Measurements from ENCODE around the gene CAB39.

DNA sequence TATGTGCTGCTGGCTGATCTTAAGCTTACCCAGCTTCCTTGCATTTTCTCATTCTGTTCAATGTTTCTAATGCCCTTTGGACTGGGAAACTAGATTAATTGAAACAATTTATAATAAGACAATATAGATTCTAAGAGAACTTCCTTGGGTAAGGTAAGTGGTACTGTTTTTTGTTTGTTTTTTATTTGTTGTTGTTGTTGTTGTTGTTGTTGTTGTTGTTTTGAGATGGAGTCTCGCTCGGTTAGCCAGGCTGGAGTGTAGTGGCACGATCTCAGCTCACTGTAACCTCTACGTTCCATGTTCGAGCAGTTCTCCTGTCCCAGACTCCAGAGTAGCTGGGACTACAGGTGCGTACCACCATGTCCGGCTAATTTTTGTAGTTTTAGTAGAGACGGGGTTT is 49.1 kb downstream of the CAB39 start:
- TF ChIP-seq CTCF (IDR thresholded peaks at IDR 0.05) (no peak), POLR2AphosphoS5 (IDR thresholded peaks at IDR 0.05) (no peak)
